CD4-positive, alpha-beta T cell (primary cell): Measurements from ENCODE around the gene SNRNP200. TPM values are rescaled to one million over a fixed set of nuclear protein-coding genes. Genes with fewer than 3 reads are reported as not detected.

Source experiments
- ATAC-seq: fragments of 200-7000 bp; cut with Tn5 transposase; one replicate; pipeline ENCODE4 v1.10.0; 2022; ENCODE audit warnings: mild to moderate bottlenecking; ENCODE audit not compliant: poor library complexity
- CTCF ChIA-PET: fragments of 350-600 bp; sonication (Branson Sonifier 250); formaldehyde crosslinking; loops from one replicate; lab custom pipeline; 2021; ENCODE audit warnings: antibody characterized with exemption, inconsistent platforms; lab: Charles Lee
- POLR2A ChIA-PET: fragments of 350-600 bp; sonication (Branson Sonifier 250); formaldehyde crosslinking; loops from one replicate; lab custom pipeline; 2021; ENCODE audit warnings: antibody characterized with exemption, inconsistent platforms; lab: Charles Lee
- DNase-seq, 14 experiments: peaks; one replicate each; pipeline ENCODE4 v3.0.0-alpha.2; 2013 to 2020; ENCODE audit warnings: mixed read lengths in 2 of 14
- H3K27ac ChIP-seq, 2 donors: one replicate each; pipeline versions ENCODE4 v1.5.1 to v1.7.0; 2013; ENCODE audit warnings: low read length in 2 of 2, low read depth in 1 of 2, mild to moderate bottlenecking in 1 of 2
- H3K27me3 ChIP-seq, 2 experiments: 1 replicate in 1 of 2; 2 replicates in 1 of 2; pipeline versions ENCODE4 v1.6.1 to v1.7.0; 2013; ENCODE audit warnings: low read length in 2 of 2, control low read depth in 1 of 2, mild to moderate bottlenecking in 1 of 2, moderate library complexity in 1 of 2; ENCODE audit not compliant: insufficient read depth in 2 of 2, control insufficient read depth in 1 of 2
- H3K36me3 ChIP-seq: one replicate; pipeline ENCODE4 v1.6.1; 2013; ENCODE audit warnings: low read length, control low read depth; ENCODE audit not compliant: insufficient read depth
- H3K4me1 ChIP-seq: one replicate; pipeline ENCODE4 v1.6.1; 2013; ENCODE audit warnings: low read length, control low read depth; ENCODE audit not compliant: insufficient read depth
- H3K4me3 ChIP-seq: one replicate; pipeline ENCODE4 v1.5.1; 2013; ENCODE audit warnings: mild to moderate bottlenecking, low read length, moderate library complexity
- H3K9me3 ChIP-seq, 2 experiments: 1 replicate in 1 of 2; 2 replicates in 1 of 2; pipeline versions ENCODE4 v1.6.1 to v1.7.0; 2013; ENCODE audit warnings: low read length in 2 of 2, mild to moderate bottlenecking in 2 of 2, control low read depth in 1 of 2, moderate library complexity in 1 of 2; ENCODE audit not compliant: control insufficient read depth in 1 of 2, insufficient read depth in 1 of 2
- H3K27ac Mint-ChIP-seq: one replicate; pipeline ENCODE4 v1.8.0; 2020; ENCODE audit warnings: mixed read lengths
- H3K27me3 Mint-ChIP-seq: one replicate; pipeline ENCODE4 v1.8.0; 2021; ENCODE audit warnings: mixed read lengths
- H3K36me3 Mint-ChIP-seq: one replicate; pipeline ENCODE4 v1.8.0; 2021; ENCODE audit warnings: low read depth, mixed read lengths
- H3K4me1 Mint-ChIP-seq: one replicate; pipeline ENCODE4 v1.8.0; 2021; ENCODE audit warnings: low read depth, mixed read lengths
- H3K4me3 Mint-ChIP-seq: one replicate; pipeline ENCODE4 v1.8.0; 2020; ENCODE audit warnings: mild to moderate bottlenecking, mixed read lengths
- H3K9me3 Mint-ChIP-seq: one replicate; pipeline ENCODE4 v1.8.0; 2020; ENCODE audit warnings: mixed read lengths
- CTCF ChIP-seq: fragments of 200-600 bp; IDR thresholded peaks from one replicate; pipeline ENCODE4 v1.8.0; 2022; ENCODE audit warnings: antibody characterized with exemption, mild to moderate bottlenecking
- intact Hi-C, 2 experiments: fragments of 100-400 bp; cut with DNase I in 1 of 2; cut with micrococcal nuclease in 1 of 2; formaldehyde crosslinking; loops; one replicate each; pipeline versions ENCODE4 v1.15.1 to v1.9.0; 2023 to 2025; cut with DNase I, micrococcal nuclease
- total RNA-seq, 174 experiments: library from RNA in 2 of 174; stranded (reverse) in 2 of 174; gene quantifications; one replicate each; pipeline ENCODE4 v1.2.3 and lab custom pipeline; 2021 to 2026

SNRNP200 gene
- total RNA-seq, 2 experiments from 2014 or later = 274 to 297 TPM

- H3K27me3 ChIP-seq = no peaks in the 10 kb centered on the region
- no peaks in the 10 kb centered on the region for H3K9me3 Mint-ChIP-seq
- DNase-seq (no peak), ATAC-seq (no peak)
- H3K4me1 ChIP-seq = peaks cover 25% of the 10 kb centered on the region
- H3K4me3 ChIP-seq = no peak overlapping the region
- no peak overlapping the region for H3K27ac ChIP-seq
- H3K27me3 Mint-ChIP-seq = no peaks in the 10 kb centered on the region
- no peak overlapping the region for H3K27ac Mint-ChIP-seq
- no peaks in the 10 kb centered on the region for H3K9me3 ChIP-seq
- H3K4me3 Mint-ChIP-seq = no peak overlapping the region
- CTCF ChIA-PET = no interaction called here
- POLR2A ChIA-PET = interaction anchor here (0.8 kb wide), 1 partner anchor 21 kb away, joined by 3 read pairs; no protein-coding TSS in a partner anchor
- peaks cover 37% of the 10 kb centered on the region for H3K36me3 ChIP-seq
- peaks cover 39% of the 10 kb centered on the region for H3K36me3 Mint-ChIP-seq
- TF ChIP-seq CTCF = no peak
- H3K4me1 Mint-ChIP-seq = peaks cover 35% of the 10 kb centered on the region
- intact Hi-C loops = no loop called here
These were observed 55.7 kb downstream of the SNRNP200 start for GRCh38 chr2:96249654-96250053.

- H3K4me3 ChIP-seq = no peak overlapping the region
- TF ChIP-seq CTCF = no peak
- peaks cover 29% of the 10 kb centered on the region for H3K36me3 Mint-ChIP-seq
- CTCF ChIA-PET = no interaction called here
- H3K36me3 ChIP-seq = peaks cover 26% of the 10 kb centered on the region
- ATAC-seq (no peak), DNase-seq (no peak)
- peak overlapping the region; percentile 58 for H3K27ac Mint-ChIP-seq
- intact Hi-C loops = no loop called here
- no peaks in the 10 kb centered on the region for H3K27me3 ChIP-seq
- H3K4me1 ChIP-seq = peaks cover 25% of the 10 kb centered on the region
- POLR2A ChIA-PET = no interaction called here
- H3K9me3 Mint-ChIP-seq = no peaks in the 10 kb centered on the region
- H3K4me1 Mint-ChIP-seq = peaks cover 27% of the 10 kb centered on the region
- no peak overlapping the region for H3K27ac ChIP-seq
- H3K9me3 ChIP-seq = no peaks in the 10 kb centered on the region
- H3K4me3 Mint-ChIP-seq = no peak overlapping the region
- H3K27me3 Mint-ChIP-seq = no peaks in the 10 kb centered on the region
These were observed 56.7 kb downstream of the SNRNP200 start for GRCh38 chr2:96248624-96249023.

DNA sequence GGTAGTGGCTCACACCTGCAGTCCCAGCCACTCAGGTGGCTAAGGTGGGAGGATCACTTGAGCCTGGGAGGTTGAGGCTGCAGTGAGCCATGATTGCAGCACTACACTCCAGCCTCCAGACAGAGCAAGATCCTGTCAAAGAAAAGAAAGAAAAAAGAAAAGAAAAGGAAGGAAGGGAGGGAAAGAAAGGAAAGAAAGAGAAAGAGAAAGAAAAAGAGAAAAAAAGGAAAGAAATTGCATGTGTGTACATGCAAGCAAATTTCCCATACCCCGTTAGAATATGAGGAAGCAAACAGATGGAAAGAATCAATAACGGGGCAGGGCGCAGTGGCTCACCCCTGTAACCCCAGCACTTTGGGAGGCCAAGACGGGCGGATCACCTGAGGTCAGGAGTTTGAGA lies 57.5 kb downstream of the SNRNP200 start:
- Histone ChIP-seq H3K9me3 (no peaks in the 10 kb centered on the region), H3K4me1 (peaks cover 30% of the 10 kb centered on the region), H3K4me3 (no peak overlapping the region), H3K27me3 (no peaks in the 10 kb centered on the region), H3K36me3 (peaks cover 19% of the 10 kb centered on the region), H3K27ac (no peak overlapping the region)
- no peak for ATAC-seq
- Mint-ChIP-seq H3K27me3 (no peaks in the 10 kb centered on the region), H3K4me1 (peaks cover 28% of the 10 kb centered on the region), H3K27ac (peak overlapping the region; percentile 31), H3K9me3 (no peaks in the 10 kb centered on the region), H3K36me3 (peaks cover 22% of the 10 kb centered on the region), H3K4me3 (no peak overlapping the region)
- CTCF ChIA-PET = interaction anchor here (1.3 kb wide), 1 partner anchor 109 kb away, joined by 3 read pairs; the partner anchor contains the start of gene ASTL
- TF ChIP-seq CTCF = no peak
- DNase-seq = no peak
- POLR2A ChIA-PET = no interaction called here
- intact Hi-C loops = no loop called here
